ENCODE results near the gene PRR9. TPM values are rescaled to one million over a fixed set of nuclear protein-coding genes. Genes with fewer than 3 reads are reported as not detected.
A peak's percentile ranks its signal among the peaks of the same experiment; 100 is the strongest.
"Not testable (repeated sequence)": the region's sequence is repeated elsewhere in the genome, so short reads cannot be mapped to it uniquely, and the experiment has no call there.

The PRR9 gene
- not detected for total RNA-seq

- FAIRE-seq (no peak), DNase-seq (ENCODE audit: low spot score in 2 of 2) (no peak)
These were observed at the start of gene PRR9 for GRCh38 chr1:153217212-153217611. TSS of gene PRR9 (plus strand) at chr1:153217584. CDS start at chr1:153218145, 561 bp downstream.

GRCh38 chr1:153168686-153169085 is 48.7 kb upstream of the PRR9 start:
- DNase-seq (ENCODE audit: low spot score in 2 of 2) (no peak), FAIRE-seq (no peak)

GRCh38 chr1:153174624-153175023 is 42.8 kb upstream of the PRR9 start:
- FAIRE-seq: no peak
- DNase-seq (ENCODE audit: low spot score in 2 of 2): no peak

GRCh38 chr1:153178922-153179321 is 38.5 kb upstream of the PRR9 start:
- FAIRE-seq: no peak
- no peak for DNase-seq (ENCODE audit: low spot score in 2 of 2)

- no peak for DNase-seq (ENCODE audit: low spot score in 2 of 2)
- FAIRE-seq: no peak
These were observed 36.8 kb upstream of the PRR9 start for GRCh38 chr1:153180556-153180955.

- DNase-seq (ENCODE audit: low spot score in 2 of 2); FAIRE-seq: not testable (repeated sequence)
These were observed 29.1 kb upstream of the PRR9 start for GRCh38 chr1:153188301-153188700.

GRCh38 chr1:153190373-153190772 is 27.0 kb upstream of the PRR9 start:
- no peak for DNase-seq (ENCODE audit: low spot score in 2 of 2)
- FAIRE-seq: no peak

GRCh38 chr1:153192697-153193096 is 24.7 kb upstream of the PRR9 start:
- no peak for DNase-seq (ENCODE audit: low spot score in 2 of 2)
- FAIRE-seq: no peak

GRCh38 chr1:153194331-153195050 is 22.9 kb upstream of the PRR9 start:
- no peak for FAIRE-seq
- DNase-seq (ENCODE audit: low spot score in 2 of 2): no peak

- no peak for FAIRE-seq
- no peak for DNase-seq (ENCODE audit: low spot score in 2 of 2)
These were observed 22.2 kb upstream of the PRR9 start for GRCh38 chr1:153195216-153195615.

- DNase-seq (ENCODE audit: low spot score in 2 of 2) (no peak), FAIRE-seq (no peak)
These were observed 15.4 kb upstream of the PRR9 start for GRCh38 chr1:153202006-153202405.

- FAIRE-seq: no peak
- no peak for DNase-seq (ENCODE audit: low spot score in 2 of 2)
These were observed 14.3 kb upstream of the PRR9 start, which contains the start of gene LELP1 for GRCh38 chr1:153203130-153203529. TSS of gene LELP1 (plus strand) at chr1:153203430. CDS start at chr1:153204708, 1,278 bp downstream.

- FAIRE-seq: no peak
- DNase-seq (ENCODE audit: low spot score in 2 of 2): no peak
These were observed 10.8 kb upstream of the PRR9 start for GRCh38 chr1:153206631-153207030.

GRCh38 chr1:153210206-153210605 is 7.2 kb upstream of the PRR9 start:
- FAIRE-seq (no peak), DNase-seq (ENCODE audit: low spot score in 2 of 2) (no peak)

- no peak for DNase-seq (ENCODE audit: low spot score in 2 of 2)
- no peak for FAIRE-seq
These were observed 5.2 kb upstream of the PRR9 start for GRCh38 chr1:153212201-153212600.

GRCh38 chr1:153213519-153213918 is 3.9 kb upstream of the PRR9 start:
- FAIRE-seq: no peak
- no peak for DNase-seq (ENCODE audit: low spot score in 2 of 2)

- no peak for FAIRE-seq
- no peak for DNase-seq (ENCODE audit: low spot score in 2 of 2)
These were observed 496 bp downstream of the PRR9 start for GRCh38 chr1:153217744-153218416.

- FAIRE-seq: no peak
- peak; percentile 6 to 13 for DNase-seq (ENCODE audit: low spot score in 2 of 2)
These were observed 3.4 kb downstream of the PRR9 start for GRCh38 chr1:153220606-153221303.

- peak in 1 of 2 donors; percentile 16 for DNase-seq (ENCODE audit: low spot score in 2 of 2)
- not testable (repeated sequence) for FAIRE-seq
These were observed 5.9 kb downstream of the PRR9 start for GRCh38 chr1:153223040-153223891.

GRCh38 chr1:153227810-153228209 is 10.4 kb downstream of the PRR9 start:
- FAIRE-seq (no peak), DNase-seq (ENCODE audit: low spot score in 2 of 2) (no peak)

All from frontal cortex (tissue), 4 donors.